SK-N-SH treated with all-trans-retinoic acid at 6 μM for 48 hours (cell line): Measurements from ENCODE around the gene KLHDC7A.

Source experiments
- ATAC-seq: fragments of 200-7000 bp; cut with Tn5 transposase; 3 replicates; pipeline ENCODE4 v1.9.1; 2020; ENCODE audit warnings: mild to moderate bottlenecking, moderate library complexity
- ARNTL ChIP-seq: fragments of 450-650 bp; formaldehyde crosslinking; IDR thresholded peaks from 2 replicates; pipeline ENCODE4 v1.5.0; 2020; ENCODE audit warnings: low read depth, mild to moderate bottlenecking, moderate library complexity, borderline replicate concordance
- BACH2 ChIP-seq: fragments of 250-450 bp; sonication (Bioruptor Pico); IDR thresholded peaks from 2 replicates; pipeline ENCODE4 v1.9.0; 2021; ENCODE audit warnings: mild to moderate bottlenecking, borderline replicate concordance
- CSDC2 ChIP-seq: fragments of 250-450 bp; sonication (Bioruptor Pico); IDR thresholded peaks from 2 replicates; pipeline ENCODE4 v1.5.0; 2020; ENCODE audit warnings: mild to moderate bottlenecking, moderate library complexity
- CSRNP3 ChIP-seq: fragments of 250-450 bp; sonication (Bioruptor Pico); IDR thresholded peaks from 2 replicates; pipeline ENCODE4 v1.5.1; 2021; ENCODE audit warnings: mild to moderate bottlenecking, moderate library complexity
- ESRRG ChIP-seq: fragments of 250-450 bp; sonication (Bioruptor Pico); IDR thresholded peaks from 2 replicates; pipeline ENCODE4 v1.6.1; 2021; ENCODE audit warnings: mild to moderate bottlenecking
- GLIS3 ChIP-seq: fragments of 250-450 bp; sonication (Bioruptor Pico); IDR thresholded peaks from 2 replicates; pipeline ENCODE4 v1.5.0; 2020; ENCODE audit warnings: mild to moderate bottlenecking, moderate library complexity
- ISL1 ChIP-seq: fragments of 250-450 bp; sonication (Bioruptor Pico); IDR thresholded peaks from 2 replicates; pipeline ENCODE4 v2.1.2; 2022; ENCODE audit warnings: mild to moderate bottlenecking, moderate library complexity
- OSR1 ChIP-seq: fragments of 250-450 bp; sonication (Bioruptor Pico); IDR thresholded peaks from 2 replicates; pipeline ENCODE4 v1.8.0; 2022; ENCODE audit warnings: moderate library complexity, mild to moderate bottlenecking, inconsistent platforms
- POU6F1 ChIP-seq: fragments of 250-450 bp; sonication (Bioruptor Pico); IDR thresholded peaks from 2 replicates; pipeline ENCODE4 v1.8.0; 2021; ENCODE audit warnings: low read depth, mild to moderate bottlenecking, moderate library complexity, borderline replicate concordance
- PPARA ChIP-seq: fragments of 250-450 bp; sonication (Bioruptor Pico); IDR thresholded peaks from 2 replicates; pipeline ENCODE4 v1.5.0; 2020; ENCODE audit warnings: mild to moderate bottlenecking, borderline replicate concordance
- RARB ChIP-seq: fragments of 250-450 bp; sonication (Bioruptor Pico); IDR thresholded peaks from 2 replicates; pipeline ENCODE4 v1.8.0; 2021; ENCODE audit warnings: mild to moderate bottlenecking, moderate library complexity
- TCF4 ChIP-seq: fragments of 250-450 bp; sonication (Bioruptor Pico); IDR thresholded peaks from 2 replicates; pipeline ENCODE4 v1.8.0; 2021; ENCODE audit warnings: mild to moderate bottlenecking, moderate library complexity, borderline replicate concordance
- TSHZ2 ChIP-seq: fragments of 250-450 bp; sonication (Bioruptor Pico); IDR thresholded peaks from 2 replicates; pipeline ENCODE4 v1.5.0; 2020; ENCODE audit warnings: mild to moderate bottlenecking, moderate library complexity
- ZC3H10 ChIP-seq: fragments of 250-450 bp; sonication (Bioruptor Pico); IDR thresholded peaks from 2 replicates; pipeline ENCODE4 v1.5.1; 2021; ENCODE audit warnings: mild to moderate bottlenecking, moderate library complexity
- ZFP3 ChIP-seq: fragments of 250-450 bp; sonication (Bioruptor Pico); IDR thresholded peaks from 2 replicates; pipeline ENCODE4 v1.5.0; 2020; ENCODE audit warnings: mild to moderate bottlenecking, moderate library complexity
- ZFP30 ChIP-seq: fragments of 450-650 bp; formaldehyde crosslinking; IDR thresholded peaks from 2 replicates; pipeline ENCODE4 v1.5.0; 2022; ENCODE audit warnings: mild to moderate bottlenecking, moderate library complexity
- ZNF565 ChIP-seq: fragments of 450-650 bp; formaldehyde crosslinking; conservative IDR thresholded peaks from 2 replicates; pipeline ENCODE4 v1.5.0; 2020; ENCODE audit warnings: low read depth, mild to moderate bottlenecking, moderate library complexity
- ZNF70 ChIP-seq: fragments of 450-650 bp; formaldehyde crosslinking; IDR thresholded peaks from 2 replicates; pipeline ENCODE4 v1.5.0; 2020; ENCODE audit warnings: mild to moderate bottlenecking, moderate library complexity
- ZNF8 ChIP-seq: fragments of 450-650 bp; formaldehyde crosslinking; IDR thresholded peaks from 2 replicates; pipeline ENCODE4 v1.5.0; 2020; ENCODE audit warnings: mild to moderate bottlenecking, moderate library complexity
- TF ChIP-seq, protein P1 (sequence below): fragments of 250-450 bp; sonication (Bioruptor Pico); IDR thresholded peaks from 2 replicates; pipeline ENCODE4 v1.8.0; 2020; ENCODE audit warnings: mild to moderate bottlenecking, moderate library complexity, borderline replicate concordance
- TF ChIP-seq, protein P2 (sequence below): fragments of 250-450 bp; sonication (Bioruptor Pico); IDR thresholded peaks from 2 replicates; pipeline ENCODE4 v1.5.1; 2020; ENCODE audit warnings: low read depth, mild to moderate bottlenecking, moderate library complexity

Gene KLHDC7A

DNA sequence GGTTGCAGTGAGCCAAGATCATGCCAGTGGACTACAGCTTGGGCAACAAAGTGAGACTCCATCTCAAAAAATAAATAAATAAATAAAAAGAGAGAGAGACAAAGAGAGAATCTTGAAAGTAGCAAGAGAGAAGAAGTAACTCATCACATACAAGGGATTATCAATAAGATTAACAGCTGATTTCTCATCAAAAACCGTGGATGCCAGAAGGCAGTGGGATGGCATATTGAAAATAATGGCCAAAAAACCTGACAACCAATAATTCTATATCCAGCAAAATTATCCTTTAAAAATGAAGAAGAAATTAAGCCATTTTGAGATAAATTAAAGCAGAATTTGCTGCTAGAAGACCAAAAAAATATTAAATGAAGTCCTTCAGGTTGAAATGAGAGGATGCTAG is 35.7 kb downstream of the KLHDC7A start:
- no peak for ATAC-seq
- TF ChIP-seq ZNF70, result no peak
- no peak for TF ChIP-seq ZNF8 (CRISPR knock-in tag)
- TF ChIP-seq CSDC2 (CRISPR knock-in tag), result no peak
- TF ChIP-seq OSR1 (CRISPR knock-in tag), result no peak
- no peak for TF ChIP-seq ESRRG (CRISPR knock-in tag)
- no peak for TF ChIP-seq ISL1
- TF ChIP-seq RARB (CRISPR knock-in tag), result no peak
- TF ChIP-seq, protein P1, sequence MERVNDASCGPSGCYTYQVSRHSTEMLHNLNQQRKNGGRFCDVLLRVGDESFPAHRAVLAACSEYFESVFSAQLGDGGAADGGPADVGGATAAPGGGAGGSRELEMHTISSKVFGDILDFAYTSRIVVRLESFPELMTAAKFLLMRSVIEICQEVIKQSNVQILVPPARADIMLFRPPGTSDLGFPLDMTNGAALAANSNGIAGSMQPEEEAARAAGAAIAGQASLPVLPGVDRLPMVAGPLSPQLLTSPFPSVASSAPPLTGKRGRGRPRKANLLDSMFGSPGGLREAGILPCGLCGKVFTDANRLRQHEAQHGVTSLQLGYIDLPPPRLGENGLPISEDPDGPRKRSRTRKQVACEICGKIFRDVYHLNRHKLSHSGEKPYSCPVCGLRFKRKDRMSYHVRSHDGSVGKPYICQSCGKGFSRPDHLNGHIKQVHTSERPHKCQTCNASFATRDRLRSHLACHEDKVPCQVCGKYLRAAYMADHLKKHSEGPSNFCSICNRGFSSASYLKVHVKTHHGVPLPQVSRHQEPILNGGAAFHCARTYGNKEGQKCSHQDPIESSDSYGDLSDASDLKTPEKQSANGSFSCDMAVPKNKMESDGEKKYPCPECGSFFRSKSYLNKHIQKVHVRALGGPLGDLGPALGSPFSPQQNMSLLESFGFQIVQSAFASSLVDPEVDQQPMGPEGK (CRISPR knock-in tag), result no peak
- no peak for TF ChIP-seq POU6F1 (CRISPR knock-in tag)
- TF ChIP-seq ZFP30 (CRISPR knock-in tag), result no peak
- no peak for TF ChIP-seq ARNTL (CRISPR knock-in tag)

- TF ChIP-seq CSRNP3 (CRISPR knock-in tag) (no peak), GLIS3 (no peak), OSR1 (CRISPR knock-in tag) (no peak), RARB (CRISPR knock-in tag) (no peak), CSDC2 (CRISPR knock-in tag) (no peak), PPARA (no peak), ZC3H10 (CRISPR knock-in tag) (no peak)
- TF ChIP-seq, protein P2, sequence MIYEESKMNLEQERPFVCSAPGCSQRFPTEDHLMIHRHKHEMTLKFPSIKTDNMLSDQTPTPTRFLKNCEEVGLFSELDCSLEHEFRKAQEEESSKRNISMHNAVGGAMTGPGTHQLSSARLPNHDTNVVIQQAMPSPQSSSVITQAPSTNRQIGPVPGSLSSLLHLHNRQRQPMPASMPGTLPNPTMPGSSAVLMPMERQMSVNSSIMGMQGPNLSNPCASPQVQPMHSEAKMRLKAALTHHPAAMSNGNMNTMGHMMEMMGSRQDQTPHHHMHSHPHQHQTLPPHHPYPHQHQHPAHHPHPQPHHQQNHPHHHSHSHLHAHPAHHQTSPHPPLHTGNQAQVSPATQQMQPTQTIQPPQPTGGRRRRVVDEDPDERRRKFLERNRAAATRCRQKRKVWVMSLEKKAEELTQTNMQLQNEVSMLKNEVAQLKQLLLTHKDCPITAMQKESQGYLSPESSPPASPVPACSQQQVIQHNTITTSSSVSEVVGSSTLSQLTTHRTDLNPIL (CRISPR knock-in tag), result no peak
- no peak for ATAC-seq
Measured at GRCh38 chr1:18526436-18527275, 45.9 kb downstream of the KLHDC7A start.

- ATAC-seq, result no peak
- TF ChIP-seq PPARA (no peak), GLIS3 (no peak), CSDC2 (CRISPR knock-in tag) (no peak), TCF4 (CRISPR knock-in tag) (no peak), OSR1 (CRISPR knock-in tag) (no peak), ZFP30 (CRISPR knock-in tag) (no peak), ZNF70 (no peak), ZNF565 (no peak), ZFP3 (CRISPR knock-in tag) (no peak), ZNF8 (CRISPR knock-in tag) (no peak)
Measured at GRCh38 chr1:18527514-18527913, 46.8 kb downstream of the KLHDC7A start.

DNA sequence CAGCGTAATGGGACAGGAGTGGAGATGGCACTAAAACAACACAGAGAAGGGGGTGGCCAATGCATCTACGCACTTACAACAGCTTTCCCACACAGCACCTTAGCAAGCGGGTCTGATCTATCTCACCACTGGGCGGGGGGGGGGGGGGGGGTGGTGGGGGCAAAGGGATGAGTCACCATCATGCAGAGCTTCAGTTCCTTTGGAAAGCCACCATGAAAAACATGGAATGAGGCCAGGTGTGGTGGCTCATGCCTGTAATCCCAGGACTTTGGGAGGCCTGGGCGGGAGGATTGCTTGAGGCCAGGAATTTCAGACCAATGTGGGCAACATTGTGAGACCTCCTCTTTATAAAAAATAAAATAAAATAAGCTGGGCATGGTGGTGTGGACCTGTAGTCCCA is 47.2 kb downstream of the KLHDC7A start:
- no peak for ATAC-seq
- TF ChIP-seq, protein P2 (CRISPR knock-in tag), result no peak

DNA sequence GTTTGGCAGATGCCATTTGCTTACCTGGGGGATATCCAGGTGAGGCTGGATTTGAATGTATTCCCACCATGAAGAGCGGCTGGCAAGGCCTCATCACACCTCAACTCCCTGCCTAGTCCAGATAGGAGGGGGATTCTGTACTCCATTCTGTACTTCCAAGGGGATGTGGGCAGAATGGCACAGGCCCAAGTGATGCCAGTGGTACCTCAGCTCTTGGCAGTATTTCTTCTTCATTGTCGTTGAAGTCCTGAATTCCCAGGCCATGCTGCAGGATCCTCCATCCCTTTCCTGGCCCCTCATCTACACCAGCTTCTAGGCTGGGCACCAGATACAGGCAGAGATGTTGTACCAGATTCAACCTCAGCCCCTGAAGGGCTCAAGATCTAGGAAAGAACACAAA is 47.9 kb downstream of the KLHDC7A start:
- TF ChIP-seq BACH2 (CRISPR knock-in tag), result no peak
- TF ChIP-seq ESRRG (CRISPR knock-in tag), result no peak
- TF ChIP-seq ZNF70, result no peak
- TF ChIP-seq TSHZ2 (CRISPR knock-in tag), result no peak
- TF ChIP-seq, protein P1 (CRISPR knock-in tag), result no peak
- no peak for TF ChIP-seq ZC3H10 (CRISPR knock-in tag)
- TF ChIP-seq ARNTL (CRISPR knock-in tag), result no peak
- TF ChIP-seq, all 23 proteins: peak for 0
- ATAC-seq, result no peak
